NCI-H146 treated with DMSO at 0.1 percent for 48 hours (cell line): ENCODE results near the gene KRTAP10-7.
"Not testable (repeated sequence)": the region's sequence is repeated elsewhere in the genome, so short reads cannot be mapped to it uniquely, and the experiment has no call there.

Experiments used
- DNase-seq: peaks from one replicate; lab custom pipeline; 2025; ENCODE audit not compliant: unreplicated experiment; lab: John Stamatoyannopoulos, UW

KRTAP10-7 gene

DNA sequence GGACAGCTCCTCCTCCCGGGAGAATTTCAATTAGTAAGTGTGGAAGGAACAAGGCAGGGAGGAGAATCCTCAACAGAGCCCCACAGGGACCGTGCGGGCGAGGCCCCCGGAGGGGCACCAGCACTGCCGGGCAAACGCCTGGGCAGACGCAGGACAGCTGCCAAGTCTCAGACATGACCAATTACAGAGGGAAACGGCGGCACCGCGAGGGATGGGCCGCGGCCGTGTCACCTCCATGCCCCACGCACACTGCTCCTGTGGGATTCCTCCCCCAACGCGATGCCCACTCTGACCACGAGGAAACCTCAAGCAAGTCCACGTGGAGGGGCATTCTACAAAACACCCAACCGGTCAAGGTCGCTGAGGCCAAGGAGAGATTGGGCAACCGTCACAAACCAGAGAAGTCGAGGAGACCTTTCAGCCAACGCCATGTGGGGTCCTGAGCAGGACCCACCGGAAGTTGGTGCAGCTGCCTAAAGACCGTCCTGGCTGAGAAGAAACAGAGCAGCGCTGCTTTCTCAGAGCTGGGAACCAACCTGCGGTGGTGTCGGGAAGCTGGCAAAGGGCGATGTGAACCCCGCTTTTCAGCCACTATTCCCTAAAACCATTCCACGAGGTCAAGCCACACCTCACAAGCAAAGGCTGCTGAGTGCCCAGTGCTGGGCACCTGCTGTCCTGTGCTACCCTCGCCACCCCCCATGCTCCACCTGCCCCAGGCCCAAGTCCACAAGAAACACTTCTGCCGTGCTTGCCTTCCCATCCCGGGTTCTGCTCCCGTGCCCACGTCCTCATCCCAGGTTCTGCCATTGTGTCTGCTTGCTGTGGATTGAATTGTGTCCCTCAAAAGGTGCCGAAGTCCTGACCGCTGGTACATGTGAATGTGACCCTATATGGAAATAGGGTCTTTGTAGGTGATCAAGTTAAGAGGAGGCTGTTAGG lies 28.3 kb upstream of the KRTAP10-7 start:
- DNase-seq = no peak

DNA sequence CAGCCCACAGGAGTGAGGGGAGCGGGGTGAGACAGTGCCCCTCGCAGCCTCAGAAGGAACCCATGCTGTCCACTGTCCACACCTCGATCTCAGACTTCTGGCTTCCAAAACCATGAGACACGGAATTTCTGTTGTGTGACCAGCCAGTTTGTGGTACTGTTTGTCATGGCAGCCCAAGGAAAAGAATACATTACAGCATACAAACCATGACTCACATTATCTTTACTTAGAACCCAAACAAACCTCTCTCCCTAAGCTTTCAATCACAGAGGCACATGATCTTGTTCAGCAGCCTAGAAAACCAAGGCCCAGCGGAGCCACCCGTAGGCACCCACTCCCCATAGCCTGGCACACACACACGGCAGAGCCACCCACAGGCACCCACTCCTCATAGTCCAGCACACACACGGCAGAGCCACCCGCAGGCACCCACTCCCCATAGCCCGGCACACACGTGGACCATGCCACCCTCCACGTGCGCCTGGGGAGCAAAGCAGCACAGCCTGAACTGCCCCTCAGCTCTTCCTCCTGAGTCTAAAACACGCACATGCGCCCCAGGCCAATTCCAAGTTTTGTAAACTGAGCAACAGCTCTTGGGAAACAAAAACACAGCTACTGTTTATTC lies 27.3 kb upstream of the KRTAP10-7 start:
- DNase-seq = no peak

DNA sequence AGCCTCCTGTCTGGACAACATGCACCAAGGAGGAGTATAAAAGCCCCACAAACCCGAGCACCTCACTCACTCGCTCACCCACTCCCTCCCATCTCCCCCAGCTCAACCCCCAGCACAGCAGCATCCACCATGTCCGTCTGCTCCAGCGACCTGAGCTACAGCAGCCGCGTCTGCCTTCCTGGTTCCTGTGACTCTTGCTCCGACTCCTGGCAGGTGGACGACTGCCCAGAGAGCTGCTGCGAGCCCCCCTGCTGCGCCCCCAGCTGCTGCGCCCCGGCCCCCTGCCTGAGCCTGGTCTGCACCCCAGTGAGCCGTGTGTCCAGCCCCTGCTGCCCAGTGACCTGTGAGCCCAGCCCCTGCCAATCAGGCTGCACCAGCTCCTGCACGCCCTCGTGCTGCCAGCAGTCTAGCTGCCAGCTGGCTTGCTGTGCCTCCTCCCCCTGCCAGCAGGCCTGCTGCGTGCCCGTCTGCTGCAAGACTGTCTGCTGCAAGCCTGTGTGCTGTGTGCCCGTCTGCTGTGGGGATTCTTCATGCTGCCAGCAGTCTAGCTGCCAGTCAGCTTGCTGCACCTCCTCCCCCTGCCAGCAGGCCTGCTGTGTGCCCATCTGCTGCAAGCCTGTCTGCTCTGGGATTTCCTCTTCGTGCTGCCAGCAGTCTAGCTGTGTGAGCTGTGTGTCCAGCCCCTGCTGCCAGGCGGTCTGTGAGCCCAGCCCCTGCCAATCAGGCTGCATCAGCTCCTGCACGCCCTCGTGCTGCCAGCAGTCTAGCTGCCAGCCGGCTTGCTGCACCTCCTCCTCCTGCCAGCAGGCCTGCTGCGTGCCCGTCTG lies 26.6 kb upstream of the KRTAP10-7 start, which contains the start of gene KRTAP10-4:
KRTAP10-4 (plus strand) TSS at position 100 of the 827 bp plus-strand sequence; CDS start at position 130, 30 bp downstream.
- peak; percentile 34 for DNase-seq

DNA sequence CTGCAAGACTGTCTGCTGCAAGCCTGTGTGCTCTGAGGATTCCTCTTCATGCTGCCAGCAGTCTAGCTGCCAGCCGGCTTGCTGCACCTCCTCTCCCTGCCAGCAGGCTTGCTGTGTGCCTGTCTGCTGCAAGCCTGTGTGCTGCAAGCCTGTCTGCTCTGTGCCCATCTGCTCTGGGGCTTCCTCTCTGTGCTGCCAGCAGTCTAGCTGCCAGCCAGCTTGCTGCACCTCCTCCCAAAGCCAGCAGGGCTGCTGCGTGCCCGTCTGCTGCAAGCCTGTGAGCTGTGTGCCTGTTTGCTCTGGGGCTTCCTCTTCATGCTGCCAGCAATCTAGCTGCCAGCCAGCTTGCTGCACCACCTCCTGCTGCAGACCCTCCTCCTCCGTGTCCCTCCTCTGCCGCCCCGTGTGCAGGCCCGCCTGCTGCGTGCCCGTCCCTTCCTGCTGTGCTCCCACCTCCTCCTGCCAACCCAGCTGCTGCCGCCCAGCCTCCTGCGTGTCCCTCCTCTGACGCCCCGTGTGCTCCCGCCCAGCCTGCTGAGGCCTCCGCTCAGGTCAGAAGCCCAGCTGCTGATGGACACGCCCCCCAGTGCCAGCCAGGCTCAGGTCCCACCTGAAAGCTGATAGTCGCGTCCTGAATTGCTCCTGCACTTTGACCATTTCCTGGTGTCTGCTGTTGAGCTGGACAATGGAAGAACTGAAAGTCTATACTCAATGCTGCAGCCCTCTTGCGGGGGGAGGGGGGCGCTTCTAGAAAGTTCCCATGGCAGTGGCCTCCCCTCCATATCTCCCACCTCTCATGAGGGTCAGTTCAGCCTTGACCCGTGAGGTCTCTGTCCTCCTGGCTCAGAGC lies 25.7 kb upstream of the KRTAP10-7 start:
- DNase-seq = peak; percentile 71

DNA sequence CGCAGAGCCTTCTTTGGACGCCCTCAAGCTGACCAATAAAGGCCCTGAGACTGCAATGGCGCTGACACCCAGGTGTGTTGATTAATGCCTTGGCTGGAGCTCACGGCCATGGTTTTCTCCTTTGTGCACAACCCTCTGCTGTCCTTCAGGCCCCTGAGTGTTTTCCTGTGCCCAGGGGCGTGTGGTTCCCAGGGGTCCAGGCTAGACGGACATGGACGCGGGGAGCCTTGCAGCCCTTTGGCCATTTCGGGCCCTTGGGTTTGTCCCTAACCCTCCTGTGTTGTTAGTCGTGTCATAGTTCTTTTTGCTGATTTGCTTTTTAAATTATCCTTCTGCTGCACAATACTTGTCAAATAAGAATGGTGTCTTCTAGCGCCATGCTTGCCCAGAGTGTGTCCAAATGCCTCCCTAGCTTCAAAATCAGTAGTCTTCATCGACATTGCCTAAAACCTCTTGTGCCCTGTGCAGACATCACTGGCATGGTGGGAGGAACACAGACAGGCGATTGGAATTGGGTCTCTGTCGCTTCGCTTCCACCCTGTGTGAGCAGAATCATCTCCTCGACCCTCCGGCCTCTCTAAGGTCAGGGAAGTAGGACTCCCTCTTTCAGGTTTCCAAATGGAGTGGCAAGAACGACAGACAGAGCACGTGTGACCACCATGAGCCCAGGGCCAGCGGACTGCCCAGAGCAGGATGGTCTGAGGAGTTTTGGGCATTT lies 24.9 kb upstream of the KRTAP10-7 start:
- DNase-seq = no peak

DNA sequence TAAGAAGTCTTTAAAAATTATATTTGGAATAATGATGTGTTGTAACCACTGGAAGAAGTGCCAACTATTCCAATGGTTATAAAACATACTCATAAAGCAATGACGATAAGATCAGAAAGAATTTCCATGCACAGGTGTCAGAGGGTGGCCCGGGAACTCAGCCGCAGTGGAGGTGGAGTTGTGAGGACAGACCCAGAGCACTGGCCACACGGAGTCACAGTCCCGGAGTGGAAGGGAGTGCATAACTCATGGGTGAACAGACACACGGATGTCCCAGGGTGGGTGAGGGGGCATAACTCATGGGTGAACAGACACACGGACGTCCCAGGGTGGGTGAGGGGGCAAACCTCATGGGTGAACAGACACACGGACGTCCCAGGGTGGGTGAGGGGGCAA lies 24.4 kb upstream of the KRTAP10-7 start:
- DNase-seq = no peak

DNA sequence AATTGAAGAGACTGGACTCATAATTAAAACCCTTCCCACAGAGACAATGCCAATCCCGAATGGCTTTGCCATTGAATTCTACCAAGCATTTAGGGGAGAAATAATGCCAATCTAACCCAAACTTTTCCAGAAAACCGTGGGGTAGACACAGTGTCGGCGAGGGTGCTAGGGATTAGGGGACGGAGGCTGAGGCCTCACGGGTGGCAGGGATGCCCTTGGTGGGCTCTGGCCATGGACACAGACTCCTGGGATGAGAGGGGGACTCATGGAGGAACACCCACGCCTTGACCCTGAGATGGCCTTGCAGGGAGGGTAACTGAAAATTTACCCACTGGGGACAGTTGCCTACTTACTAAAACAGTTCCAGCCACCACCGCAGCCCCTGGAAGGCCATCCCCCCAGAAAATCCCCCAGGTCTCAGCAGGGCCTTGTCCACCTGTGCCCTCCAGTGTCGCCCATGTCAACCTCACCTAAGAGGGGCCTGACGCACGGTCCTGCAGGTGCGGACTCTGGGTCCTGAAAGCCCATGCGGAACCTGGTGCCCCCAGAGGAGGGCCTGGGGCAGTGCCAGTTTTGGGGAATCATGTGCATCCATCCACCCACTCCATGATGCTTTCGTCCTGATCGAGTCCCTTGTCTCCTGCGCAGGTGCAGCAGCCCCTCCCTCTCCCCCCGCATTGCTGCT lies 21.9 kb upstream of the KRTAP10-7 start:
- DNase-seq = no peak

DNA sequence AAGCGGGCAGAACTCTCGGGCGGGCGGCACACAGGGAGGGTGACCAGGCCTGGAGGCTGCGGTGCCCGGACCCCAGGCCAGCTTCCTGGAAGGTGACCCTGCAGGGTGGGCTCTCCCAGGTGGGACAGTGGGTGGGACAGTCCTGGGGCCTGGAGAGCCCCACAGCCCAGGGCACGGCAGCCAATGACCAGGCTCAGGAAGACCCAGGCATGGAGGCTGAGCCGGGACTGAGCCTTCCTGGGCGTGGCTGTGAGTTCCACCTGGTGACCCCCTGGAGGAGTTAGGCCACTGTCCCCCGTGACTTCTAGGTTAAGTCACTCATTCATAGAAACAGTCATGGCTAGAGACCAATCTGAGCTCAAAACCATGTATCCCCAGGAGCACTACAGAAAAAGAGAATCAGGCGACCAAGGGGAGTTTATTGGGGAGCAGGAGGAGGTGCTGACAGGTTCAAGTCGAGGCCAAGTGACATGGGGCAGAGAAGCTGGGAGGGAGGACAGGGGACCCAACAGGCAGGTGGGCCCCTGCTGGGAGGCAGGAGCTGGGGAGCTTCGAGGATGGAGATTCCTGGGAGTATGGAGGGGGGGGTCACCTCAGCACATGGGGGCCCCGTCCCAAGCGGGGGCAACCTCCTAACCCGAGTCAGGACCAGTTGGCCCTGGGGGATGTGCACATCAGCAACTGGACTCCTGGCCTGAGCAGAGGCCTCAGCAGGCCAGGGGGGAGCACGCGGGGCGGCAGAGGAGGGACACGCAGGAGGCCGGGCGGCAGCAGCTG lies 21.2 kb upstream of the KRTAP10-7 start:
- no peak for DNase-seq

DNA sequence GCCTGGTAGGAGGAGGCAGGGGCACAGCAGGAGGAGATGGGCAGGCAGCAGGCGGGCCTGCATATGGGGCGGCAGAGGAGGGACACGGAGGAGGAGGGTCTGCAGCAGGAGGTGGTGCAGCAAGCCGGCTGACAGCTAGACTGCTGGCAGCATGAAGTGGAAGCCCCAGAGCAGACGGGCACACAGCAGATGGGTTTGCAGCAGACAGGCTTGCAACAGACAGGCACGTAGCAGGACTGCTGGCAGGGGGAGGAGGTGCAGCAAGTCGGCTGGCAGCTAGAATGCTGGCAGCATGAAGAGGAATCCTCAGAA lies 20.6 kb upstream of the KRTAP10-7 start:
- no peak for DNase-seq

DNA sequence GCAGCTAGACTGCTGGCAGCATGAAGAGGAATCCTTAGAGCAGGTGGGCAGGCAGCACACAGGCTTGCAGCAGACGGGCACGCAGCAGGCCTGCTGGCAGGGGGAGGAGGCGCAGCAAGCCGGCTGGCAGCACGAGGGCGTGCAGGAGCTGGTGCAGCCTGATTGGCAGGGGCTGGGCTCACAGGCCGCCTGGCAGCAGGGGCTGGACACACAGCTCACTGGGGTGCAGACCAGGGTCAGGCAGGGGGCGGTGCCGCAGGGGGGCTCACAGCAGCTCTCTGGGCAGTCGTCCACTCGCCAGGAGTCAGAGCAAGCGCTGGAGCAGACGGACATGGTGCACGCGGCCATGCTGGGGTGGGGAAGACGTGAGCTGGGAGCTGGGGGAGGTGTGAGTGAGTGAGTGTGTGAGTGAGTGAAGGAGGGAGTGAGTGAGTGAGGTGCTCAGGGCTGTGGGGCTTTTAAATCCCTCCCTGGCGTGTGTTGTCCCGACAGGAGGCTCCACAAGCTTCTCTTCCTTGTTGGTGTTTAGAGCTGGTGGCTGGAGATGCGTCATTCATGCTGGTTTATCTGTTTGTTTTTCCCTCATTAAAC lies 20.1 kb upstream of the KRTAP10-7 start, which contains the start of gene KRTAP10-5:
KRTAP10-5 (minus strand) TSS at position 374 of the 591 bp plus-strand sequence; CDS start at position 348, 26 bp downstream.
- not testable (repeated sequence) for DNase-seq

DNA sequence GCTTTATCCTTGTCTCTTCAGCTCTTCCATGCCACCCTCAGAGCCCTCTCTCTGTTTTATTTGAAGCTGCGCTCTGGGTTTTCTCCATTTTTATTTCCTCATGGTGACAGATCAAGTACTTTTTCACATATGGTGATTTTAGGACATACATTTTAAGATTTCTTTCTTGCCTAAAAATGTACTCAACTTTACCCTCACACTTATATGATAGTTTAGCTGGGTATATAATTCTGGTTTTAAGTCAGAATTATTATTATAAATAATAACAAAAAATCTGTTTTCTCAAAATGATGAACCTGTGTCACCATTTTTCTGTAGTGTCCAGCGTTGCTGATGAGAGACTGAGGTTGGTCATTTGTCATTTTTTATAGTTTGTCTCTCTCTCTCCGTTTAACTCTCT lies 19.2 kb upstream of the KRTAP10-7 start:
- DNase-seq = no peak

DNA sequence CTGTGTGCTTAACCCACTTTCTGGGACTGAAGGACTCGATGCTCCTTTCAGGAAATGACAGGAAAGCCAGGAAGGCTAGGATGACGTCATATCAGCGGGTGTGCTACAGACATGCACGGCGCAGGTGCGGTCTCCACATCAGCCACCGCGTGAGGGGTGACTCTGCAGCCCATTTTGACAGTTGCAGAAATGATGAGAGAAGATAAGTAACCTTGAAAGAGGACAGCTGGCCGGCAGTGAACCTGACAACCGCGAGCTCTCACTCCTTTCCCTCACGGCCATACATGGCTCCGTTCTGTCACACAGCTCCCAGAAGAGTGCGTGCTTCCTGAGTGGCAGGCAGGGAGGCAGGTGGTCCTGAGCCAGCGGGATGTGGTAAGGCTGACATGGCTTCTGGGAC lies 18.3 kb upstream of the KRTAP10-7 start:
- no peak for DNase-seq

DNA sequence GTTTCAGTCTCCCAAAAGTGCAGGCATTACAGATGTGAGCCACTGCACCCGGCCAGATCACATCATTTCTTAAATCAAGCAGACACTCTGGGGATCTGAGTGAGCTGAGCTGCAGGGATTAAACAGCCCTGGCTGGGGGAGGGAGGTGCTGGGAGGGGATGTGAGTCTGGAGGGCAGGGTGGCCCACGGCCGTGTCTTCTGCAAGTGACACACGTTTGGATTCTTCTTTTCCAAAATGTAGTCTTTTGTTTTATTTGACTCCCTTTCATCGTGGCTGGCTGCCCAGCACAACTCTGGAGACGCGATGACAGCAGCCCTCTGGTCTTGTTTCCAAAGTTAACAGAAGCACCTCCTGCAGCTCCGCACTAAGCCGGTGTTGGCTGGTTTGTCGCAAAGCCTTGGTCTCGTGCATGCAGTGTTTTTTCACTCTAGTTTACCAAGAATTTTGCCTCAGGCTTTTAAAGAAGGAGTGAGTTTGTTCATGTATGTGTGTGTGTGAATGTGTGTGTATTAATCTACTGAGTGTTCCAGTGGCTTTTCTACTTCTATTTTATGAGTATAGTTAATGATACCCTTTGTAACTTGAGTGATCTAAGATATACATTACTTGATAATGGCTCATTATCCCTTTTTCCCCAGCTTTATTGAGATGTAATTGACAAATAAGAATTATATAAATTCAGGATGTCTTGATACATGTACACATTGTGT lies 17.2 kb upstream of the KRTAP10-7 start:
- DNase-seq = peak; percentile 61

DNA sequence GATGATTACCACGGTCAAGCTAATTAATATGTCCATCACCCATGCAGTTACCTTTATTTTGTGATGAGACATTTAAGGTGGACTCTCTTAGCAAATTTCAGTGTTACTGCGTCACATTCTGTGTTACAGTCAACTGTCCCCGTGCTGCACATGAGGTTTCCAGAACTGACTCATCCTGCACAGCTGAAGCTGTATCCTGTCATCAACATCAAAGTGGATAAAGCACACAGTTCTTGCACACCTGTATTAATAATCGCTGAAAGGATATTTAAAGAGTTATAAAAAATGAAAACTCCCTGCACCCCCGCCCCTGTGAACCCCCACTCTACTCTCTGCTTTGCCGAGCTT lies 16.6 kb upstream of the KRTAP10-7 start:
- DNase-seq = peak; percentile 61

DNA sequence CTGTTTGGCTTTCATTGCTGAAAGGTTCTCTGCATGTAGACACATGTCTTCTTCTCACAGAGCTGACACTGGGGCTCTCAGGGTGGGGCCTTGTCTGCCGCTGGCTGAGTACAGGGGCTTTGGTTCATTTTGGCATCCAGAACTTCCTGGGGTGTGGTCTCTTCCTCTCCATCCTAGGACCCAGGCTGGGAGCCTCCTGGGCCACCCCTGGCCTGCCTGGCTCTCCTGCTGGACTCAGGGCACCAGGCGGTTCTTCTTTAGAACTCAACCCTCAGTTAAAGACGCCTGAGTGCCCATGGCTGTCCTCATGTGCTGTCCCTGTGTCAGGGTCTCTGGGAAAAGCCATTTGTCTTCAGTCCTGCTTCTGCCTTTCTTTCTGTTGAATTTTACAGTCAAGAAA lies 14.5 kb upstream of the KRTAP10-7 start:
- no peak for DNase-seq

DNA sequence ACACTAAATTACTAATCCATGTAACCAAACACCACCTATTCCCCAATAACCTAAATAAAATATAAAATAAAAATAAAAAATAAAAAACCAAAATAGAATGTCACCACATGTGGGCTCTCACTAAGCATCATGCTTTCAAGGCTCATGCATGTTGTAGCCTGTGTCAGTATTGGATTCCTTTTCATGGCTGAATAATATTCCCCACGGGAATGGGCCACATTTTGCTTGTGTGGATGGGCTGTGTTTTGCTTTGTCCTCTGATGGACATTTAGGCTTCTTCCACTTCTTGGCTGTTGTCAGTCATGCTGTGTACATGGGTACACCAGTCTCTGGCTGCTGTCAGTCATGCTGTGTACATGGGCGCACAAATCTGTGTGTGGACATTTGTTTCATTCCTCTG lies 11.3 kb upstream of the KRTAP10-7 start:
- DNase-seq = no peak

DNA sequence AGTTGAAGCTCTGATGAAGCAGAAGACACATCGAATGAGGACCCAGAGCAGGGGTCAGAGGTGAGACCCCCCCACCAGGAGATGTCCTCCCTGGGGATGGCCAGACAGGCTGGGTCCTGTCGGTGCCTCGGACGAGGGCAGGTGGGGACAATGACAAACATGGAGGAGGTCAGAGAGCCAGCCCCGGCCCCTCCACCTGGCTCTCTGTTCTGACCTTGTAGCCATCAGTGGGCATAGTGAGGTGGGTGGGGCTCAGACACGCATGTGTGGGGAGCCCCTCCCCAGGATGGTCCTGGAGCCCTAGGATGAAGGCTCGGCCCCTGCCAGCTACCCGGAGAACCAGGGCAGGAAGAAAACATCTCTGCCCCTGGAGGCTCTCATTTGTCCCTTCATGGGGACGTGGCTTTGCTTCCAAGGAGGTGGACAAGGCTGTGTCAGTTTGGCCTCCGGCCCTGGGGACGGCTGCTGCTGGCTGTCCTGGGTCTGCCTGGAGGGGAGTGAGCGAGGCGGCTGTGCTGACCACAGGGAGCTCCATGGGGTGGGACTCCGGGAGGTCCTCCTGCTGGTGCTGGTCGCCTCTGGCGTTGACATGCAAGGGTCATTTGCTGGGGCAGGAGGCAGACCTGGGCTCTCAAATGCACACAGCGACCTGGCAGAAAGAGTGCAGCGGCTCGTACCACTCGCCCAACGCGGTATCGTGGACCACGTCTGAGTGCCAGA lies 10.7 kb upstream of the KRTAP10-7 start:
- DNase-seq = no peak
